Islet of Langerhans (tissue), 1 donor: Measurements from ENCODE around the gene NDUFAF7.
"Not testable (repeated sequence)": the region's sequence is repeated elsewhere in the genome, so short reads cannot be mapped to it uniquely, and the experiment has no call there.

Experiments used
- FAIRE-seq: peaks from one replicate; lab custom pipeline; 2011; peaks lifted over from hg19 to GRCh38; lab: Jason Lieb, UNC

The NDUFAF7 gene, protein sequence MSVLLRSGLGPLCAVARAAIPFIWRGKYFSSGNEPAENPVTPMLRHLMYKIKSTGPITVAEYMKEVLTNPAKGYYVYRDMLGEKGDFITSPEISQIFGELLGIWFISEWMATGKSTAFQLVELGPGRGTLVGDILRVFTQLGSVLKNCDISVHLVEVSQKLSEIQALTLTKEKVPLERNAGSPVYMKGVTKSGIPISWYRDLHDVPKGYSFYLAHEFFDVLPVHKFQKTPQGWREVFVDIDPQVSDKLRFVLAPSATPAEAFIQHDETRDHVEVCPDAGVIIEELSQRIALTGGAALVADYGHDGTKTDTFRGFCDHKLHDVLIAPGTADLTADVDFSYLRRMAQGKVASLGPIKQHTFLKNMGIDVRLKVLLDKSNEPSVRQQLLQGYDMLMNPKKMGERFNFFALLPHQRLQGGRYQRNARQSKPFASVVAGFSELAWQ

DNA sequence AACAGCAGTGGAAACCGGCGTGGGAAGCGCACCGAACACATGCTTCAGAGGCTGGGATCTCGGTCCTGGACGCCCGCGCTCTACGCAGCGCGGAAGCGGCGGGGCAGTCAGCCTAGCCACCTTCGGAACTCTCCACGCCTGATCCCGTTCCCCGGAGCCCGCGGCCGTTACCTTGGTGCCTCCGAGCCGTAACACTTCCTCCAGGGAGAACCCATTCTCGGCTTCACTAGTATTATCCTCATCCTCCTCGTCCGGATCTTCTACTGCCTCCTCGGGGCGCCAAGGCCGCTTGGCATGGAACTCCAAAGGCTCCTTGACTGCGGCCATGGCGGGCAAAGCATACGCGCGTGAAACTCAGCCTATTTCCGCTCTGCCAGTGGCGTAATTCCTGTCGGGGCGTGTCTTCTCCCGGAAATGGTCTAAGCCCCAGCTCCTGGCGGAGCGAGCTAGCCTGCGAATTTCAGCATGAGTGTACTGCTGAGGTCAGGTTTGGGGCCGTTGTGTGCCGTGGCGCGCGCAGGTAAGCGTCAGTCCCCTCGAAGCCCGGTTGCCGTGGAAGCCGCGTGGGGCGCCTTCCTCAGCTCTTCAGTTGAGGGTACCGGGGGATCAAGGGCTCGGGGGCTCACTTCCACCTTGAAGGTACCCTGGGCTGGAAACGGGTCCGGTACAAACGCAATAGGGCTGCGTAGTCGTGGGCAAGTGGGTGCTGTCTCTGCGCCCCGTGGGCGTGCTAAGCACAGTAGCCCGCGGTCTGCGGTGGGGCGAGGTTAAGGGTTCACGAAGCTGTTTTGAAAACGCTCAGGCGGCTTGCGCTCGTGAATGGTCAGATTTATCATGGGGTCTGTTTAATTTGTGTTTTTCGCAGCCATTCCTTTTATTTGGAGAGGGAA is at the start of gene NDUFAF7, which contains the start of gene CEBPZ:
Gene NDUFAF7 (plus strand): TSS at position 418 of the 890 bp plus-strand sequence. CDS start 48 bp downstream, at position 466.
Gene CEBPZ (minus strand): TSS at position 356 of the 890 bp plus-strand sequence. CDS start 29 bp downstream, at position 327.
- FAIRE-seq = peak; percentile 36

DNA sequence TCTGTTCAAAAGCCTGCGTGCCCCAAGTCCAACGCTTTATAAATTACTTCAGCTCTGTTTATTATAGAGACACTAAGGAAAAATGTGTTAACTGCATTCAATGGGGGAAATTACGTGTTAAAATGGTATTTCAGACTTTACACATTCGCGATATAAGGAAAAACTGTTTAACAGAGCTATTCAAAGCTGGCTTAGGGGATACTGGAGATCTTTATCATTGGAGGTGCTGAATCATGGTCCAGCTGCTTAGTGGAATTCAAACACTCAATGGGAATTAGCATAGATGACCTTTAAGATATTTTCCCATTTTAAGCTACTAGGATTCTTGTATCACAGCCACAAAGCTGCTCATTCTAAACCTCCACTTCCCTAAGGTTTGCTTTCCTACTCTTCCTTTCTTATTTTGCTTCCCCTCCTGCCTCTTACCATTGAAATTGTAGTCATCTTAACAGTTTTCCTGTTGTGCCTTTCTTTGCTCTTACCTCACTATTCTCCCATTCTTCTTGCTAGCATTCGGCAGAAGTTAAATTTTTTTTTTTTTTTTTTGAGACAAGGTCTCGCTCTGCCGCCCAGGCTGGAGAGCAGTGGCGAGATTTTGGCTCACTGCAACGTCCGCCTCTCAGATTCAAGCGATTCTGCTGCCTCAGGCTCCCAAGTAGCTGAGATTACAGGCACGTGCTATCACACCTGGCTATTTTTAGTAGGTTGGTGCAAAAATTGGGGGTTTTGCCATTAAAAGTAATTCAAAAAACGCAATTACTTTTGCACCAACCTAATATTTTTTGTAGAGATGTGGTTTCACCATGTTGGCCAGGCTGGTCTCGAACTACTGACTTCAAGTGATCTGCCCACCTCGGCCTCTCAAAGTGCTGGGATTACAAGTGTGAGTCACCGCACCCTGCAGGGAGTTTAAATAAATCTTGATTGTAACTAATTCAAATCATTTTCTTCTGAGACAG is 49.5 kb upstream of the NDUFAF7 start:
- FAIRE-seq = no peak

DNA sequence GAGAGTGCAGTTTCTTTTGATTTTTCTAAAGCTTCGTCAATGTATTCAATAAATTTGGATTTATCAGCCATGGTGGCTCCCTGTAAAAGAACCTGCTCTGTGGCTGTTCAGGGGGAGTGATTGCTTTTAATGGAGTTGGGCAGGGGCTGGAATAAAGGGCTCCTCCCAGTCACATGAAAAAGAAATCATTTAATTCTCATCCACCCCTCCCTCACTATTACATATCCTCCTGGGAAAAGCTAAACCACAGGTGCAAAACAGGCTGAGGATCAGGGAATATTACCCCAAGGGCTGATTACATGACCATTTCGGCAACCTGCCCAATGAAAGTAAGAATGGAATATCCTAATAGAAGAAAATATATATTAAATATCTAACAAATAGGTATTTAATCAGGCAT is 42.9 kb upstream of the NDUFAF7 start, which contains the start of gene SULT6B1:
Gene SULT6B1 (minus strand): TSS at position 101 of the 400 bp plus-strand sequence. CDS start 30 bp downstream, at position 71.
- no peak for FAIRE-seq

DNA sequence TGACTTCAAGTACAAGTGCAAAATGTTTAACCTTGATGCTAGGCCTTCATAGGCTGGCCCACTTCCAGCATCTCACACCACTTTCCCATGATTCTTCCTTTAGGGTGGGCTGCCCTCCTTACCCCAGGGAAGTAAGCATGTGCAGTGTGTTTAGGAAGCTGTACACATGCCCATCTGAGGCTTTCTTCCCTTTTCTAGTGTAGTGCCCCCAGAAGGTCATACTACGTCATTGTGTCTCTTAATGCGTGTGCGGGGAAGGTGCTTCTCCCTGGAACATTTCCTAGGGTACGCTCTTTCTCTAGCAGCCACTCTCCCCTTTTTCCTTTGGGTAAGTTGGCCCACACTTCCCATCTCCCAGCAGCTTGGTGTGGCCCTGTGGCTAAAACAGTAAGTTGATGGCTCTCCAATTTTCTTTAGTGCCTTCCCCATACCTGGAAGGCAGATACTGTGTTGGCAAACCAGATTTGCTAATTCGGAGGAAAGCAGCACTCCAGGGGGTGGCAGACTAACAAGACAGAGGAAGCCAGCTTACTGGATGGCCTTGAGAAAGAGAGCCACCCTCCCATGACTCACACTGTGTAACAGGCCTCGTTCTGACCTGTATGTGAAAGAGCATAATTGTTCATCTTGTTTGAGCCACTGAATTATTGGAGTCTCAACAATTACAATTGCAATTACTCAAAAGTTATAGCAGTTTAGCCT is 41.9 kb upstream of the NDUFAF7 start:
- FAIRE-seq = no peak

DNA sequence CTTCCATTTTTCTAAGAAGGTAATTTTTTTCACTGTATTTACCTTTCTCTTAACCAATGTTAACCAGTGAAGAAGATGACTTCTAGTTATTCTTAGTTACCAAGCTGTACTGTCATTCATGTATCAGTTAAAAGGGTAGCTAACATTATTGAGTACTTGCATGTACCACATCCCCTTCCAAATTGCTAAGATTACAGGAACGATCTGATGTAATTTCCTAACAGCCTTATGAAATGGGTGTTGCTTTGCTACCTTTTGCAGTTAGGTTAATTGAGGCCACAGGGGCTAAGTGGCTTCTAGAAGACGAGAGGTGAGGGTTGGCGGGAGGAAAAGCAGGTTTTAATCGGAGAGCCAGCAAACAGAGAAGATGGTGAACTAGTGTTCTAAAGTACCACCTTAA is 41.2 kb upstream of the NDUFAF7 start:
- FAIRE-seq = no peak

DNA sequence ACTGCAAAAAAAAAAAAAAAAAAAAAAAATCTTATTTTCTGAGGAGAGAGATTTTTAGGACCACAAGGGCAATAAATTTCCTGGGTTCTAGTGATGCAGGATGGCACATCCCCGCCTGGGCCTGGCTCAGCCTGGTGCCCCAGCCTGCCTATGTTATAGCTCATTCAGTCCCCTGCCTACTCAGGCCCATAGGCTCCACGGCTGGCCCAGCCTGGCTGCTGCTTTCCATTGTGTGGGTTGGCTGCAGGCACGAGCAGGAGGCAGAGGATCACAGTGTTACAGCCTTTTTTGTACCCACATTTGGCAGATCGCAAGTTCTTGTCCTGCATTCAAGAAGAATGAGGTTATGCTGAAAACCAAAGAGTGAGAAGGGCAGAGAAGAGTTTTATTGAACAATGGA is 40.2 kb upstream of the NDUFAF7 start:
- no peak for FAIRE-seq

DNA sequence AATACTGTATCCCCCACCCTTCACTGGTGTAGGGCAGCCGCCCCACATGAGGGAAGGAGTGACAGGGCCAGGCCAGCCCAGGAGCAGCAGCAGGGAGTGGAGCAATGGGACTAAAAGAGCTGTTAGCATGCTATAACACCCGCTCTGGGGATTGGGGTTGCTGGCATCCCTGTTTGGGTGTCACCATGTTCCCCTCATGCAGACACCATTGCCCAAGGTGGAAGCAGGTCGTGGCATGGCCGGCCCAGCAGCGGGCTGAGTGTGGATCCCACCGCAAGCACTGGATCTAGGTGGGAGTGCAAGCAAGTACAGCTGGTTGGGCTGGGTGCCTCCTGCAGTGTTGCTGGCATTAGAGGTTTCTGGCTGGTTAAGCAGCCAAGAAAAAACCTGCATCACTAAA is 39.7 kb upstream of the NDUFAF7 start:
- no peak for FAIRE-seq

DNA sequence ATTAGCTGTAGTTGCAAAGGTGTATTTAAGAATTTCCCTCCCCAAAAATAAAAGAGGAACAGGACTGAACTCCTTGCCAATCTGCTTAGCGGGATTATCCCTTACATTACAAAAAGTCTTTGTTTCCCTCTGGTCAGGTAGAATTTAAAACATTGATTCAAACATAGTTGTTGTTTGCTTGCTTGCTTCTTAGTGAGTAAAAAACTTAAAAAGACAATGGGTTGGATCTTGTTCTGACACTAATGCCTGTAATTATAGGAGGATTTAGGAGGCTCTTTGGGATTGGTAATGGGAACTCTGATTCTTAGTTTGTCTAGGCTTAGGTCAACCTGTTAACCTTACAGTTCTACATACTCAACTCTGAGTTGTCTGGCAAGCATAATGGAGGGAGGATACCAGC is 38.9 kb upstream of the NDUFAF7 start:
- FAIRE-seq = no peak

DNA sequence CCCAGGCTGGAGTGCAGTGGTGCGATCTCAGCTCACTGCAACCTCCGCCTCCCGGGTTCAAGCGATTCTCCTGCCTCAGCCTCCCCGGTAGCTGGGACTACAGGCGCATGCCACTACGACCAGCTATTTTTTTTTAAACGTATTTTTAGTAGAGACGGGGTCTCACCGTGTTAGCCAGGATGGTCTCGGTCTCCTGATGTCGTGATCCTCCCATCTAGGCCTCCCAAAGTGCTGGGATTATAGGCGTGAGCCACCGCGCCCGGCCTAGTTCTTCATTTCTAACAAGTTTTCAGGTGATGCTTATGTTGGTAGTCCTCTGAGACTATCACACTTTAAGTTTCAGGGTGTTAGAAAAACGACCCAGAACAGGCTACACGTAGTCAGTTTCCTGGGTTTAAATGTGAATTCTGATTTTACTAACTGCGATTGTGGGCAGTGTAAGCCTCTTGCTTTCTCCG is 35.6 kb upstream of the NDUFAF7 start:
- FAIRE-seq = not testable (repeated sequence)

DNA sequence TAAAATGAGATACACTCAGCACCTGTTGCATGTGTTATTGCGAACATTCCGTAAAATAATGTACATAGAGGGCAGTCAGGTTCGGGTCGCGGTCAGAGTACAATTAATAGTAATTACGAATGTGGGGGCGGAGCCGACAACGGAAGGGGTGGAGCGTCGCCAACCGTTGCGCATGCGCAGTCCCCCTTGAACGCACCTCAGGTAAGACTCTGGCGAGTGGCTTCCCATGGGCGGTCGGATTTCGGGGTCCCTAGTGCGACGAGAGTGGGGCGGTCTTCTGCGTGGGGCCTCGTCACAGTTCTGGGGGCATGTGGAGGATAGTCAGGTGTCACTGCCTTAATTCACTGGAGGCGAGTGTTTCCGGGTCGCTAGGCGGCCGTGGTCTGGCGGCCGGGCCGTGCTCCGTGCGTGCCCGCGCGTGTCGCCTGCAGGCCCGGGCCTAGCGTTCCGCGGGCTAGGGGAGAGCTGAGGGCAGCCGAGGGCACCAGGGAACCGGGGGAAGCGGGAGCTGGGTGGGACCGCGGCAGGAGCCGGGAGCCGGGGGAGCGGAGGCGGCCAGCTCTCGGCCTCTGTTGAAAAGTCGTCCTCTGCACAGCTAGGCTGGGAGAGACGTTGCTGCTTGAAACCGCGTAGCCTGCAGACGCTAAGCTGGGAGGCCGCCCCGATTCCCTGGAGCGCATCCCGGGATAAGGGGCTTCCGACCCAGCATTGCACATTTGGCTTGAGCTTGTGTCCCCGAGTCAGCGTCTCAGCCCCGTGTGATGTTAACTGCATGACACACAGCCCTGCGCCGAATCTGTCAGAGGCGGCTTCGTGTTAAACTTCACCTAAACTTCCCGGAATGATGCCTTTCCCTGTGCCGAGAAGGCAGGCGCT is 34.9 kb upstream of the NDUFAF7 start, which contains the start of gene CEBPZOS:
Gene CEBPZOS (plus strand): TSS at position 177 of the 876 bp plus-strand sequence. CDS start 3,209 bp downstream, outside the sequence.
- peak; percentile 47 for FAIRE-seq

DNA sequence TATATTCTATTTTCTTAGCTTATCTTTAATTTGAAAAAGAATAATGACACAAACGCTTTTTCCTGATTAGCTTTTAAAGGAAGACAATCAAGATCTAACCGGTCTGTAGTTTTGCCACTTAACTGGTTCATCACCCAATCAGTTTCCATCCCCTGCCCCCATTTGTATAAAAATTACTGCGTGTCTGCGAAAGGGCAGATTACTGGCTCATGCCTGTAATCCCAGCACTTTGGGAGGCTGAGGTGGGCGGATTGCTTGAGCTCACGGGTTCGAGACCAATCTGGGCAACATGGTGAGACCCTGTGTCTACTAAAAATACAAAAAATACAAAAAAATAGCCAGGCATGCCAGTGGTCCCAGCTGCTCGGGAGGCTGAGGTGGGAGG is 32.8 kb upstream of the NDUFAF7 start:
- FAIRE-seq = no peak

DNA sequence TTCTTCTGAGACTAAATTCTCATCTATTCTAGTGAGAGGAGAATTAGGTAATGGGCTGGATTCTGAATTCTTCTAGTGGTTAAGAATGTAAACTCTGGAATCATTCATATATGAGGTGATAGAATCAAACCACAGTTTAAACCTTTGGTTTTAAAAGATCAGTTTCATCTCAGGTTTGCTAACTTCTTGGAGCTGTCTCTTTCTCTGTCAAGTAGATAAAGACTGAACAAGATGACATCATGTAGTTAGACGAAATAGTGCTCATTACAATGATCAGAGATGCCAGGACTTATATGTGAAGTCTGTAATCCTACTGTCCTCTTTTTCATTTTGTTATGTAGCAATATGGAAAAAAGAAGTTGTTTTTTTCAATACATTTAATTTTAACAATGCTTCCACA is 30.2 kb upstream of the NDUFAF7 start:
- no peak for FAIRE-seq

DNA sequence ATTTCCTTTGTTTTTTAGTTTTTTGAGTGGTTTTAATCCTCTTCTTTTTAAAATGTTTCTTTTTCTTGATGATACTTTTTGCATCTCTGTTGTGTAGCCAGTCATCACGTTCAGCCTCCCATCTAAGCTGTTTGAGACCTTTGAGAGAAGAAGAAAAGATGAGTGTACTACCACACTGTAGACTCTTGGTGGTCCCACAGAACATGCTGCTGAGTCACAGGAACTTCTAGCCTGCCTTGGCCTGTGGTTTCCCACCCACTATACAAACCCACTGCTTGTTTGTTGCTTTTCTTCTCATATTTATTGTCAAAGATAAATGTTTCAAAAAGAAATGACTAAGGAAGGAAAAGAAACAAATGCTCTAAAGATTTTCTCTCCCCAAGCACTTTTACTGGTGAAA is 29.7 kb upstream of the NDUFAF7 start:
- no peak for FAIRE-seq

DNA sequence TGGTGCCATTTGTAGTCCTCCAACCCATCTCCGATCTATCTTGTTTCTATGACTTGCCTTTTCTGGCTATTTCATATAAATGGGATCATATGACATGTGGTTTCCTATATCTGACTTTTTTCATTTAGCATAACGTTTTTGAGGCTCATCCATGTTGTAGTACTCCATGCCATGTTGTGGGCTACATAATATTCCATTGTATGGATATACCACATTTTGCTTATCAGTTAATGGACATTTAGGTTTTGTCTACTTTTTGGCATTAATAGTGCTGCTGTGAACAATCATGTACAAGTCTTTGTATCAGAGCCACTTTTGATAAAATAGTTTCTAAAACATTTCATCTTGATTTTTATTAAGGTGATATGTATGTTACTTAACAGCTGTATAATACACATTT is 27.8 kb upstream of the NDUFAF7 start:
- FAIRE-seq = no peak

DNA sequence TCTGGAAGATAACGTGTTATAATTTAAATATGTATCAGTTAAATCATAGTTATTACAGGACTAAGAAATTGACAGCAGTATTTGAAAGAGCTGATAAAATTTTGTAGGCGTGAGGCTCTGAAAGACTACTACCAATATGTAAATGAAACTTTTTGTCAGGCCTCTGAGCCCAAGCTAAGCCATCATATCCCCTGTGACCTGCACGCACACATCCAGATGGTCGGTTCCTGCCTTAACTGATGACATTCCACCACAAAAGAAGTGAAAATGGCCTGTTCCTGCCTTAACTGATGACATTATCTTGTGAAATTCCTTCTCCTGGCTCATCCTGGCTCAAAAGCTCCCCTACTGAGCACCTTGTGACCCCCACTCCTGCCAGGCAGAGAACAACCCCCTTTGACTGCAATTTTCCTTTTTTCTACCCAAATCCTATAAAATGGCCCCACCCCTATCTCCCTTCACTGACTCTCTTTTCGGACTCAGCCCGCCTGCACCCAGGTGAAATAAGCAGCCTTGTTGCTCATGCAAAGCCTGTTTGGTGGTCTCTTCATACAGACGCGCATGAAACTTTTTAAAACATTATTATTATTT is 26.3 kb upstream of the NDUFAF7 start:
- not testable (repeated sequence) for FAIRE-seq

DNA sequence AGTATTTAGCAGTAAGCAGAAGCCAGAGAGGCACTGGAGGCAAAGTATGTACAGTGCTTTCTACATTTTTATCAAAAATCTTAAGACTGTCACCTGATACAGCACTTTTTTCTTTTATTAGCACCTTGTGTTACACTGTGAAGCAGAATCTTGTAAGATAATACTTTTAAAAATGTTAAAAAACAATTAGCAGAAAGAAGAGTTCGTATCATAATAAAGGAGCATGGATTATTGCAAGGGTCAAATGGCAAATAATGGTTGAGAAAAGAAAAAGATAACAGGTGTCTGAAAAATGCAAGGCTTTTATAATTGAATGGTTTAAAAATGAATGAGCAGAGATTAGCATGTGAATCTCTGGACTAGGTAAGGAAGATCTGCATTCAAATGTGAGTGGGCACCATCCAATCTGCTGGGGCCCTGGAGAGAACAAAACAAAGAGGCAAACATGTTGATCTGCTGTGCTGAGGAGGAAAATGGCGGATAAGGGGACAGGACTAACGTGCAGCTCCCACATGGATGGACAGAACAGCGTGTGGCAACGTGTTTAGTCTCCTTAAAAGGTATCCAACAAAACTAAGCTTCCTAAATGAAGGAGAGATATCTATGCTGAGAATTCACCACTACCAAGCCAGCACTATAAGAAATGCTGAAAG is 25.6 kb upstream of the NDUFAF7 start:
- no peak for FAIRE-seq

DNA sequence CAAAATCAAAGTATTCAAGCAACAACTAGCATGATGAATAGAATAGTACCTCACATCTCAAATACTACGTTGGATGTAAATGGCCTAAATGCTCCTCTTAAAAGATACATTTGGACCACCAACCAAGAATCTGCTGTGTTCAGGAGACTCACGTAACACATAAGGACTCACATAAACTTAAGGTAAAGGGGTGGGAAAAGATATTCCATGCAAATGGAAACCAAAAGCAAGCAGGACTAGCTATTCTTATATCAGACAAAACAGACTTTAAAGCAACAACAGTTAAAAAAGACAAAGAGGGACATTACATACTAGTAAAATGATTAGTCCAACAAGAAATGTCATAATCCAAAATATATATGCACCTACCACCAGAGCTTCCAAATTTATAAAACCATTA is 24.7 kb upstream of the NDUFAF7 start:
- FAIRE-seq = not testable (repeated sequence)

DNA sequence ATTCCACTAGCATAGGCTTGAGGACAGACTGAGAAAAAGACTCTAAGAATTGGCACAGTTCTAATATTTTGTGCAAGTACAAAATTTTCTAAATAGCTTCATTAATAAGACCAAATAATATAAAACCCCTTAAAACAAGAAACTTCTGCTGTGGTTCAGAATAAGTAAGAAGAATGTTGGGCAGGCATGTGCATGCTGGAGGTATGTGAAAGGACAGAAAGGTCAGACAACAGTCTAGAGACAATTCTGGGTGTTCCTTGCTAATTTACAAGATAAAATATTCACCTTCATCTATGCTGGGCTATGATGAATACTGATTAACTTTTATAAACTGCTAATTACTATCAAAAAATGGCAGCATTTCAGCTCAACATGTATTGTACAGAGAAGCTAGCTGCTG is 20.2 kb upstream of the NDUFAF7 start:
- FAIRE-seq = peak; percentile 9

DNA sequence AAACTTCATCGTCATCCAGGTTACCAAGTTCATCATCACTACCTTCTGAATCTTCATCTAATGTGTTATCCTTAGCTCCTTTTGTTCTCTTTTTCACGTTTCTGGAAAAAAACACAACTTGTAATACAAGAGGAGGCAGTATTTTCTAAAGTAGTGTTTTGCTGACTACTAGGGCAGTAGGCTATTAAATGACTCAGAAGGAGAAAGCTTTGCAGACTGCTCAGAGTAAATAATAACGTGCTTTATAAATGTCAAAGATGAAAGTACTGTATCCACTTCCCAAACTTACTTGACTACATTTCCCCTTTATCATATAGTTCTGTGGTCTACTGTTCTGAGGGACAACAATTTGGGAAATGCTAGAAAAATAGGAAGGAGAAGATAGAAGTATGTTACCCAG is 19.5 kb upstream of the NDUFAF7 start:
- FAIRE-seq = peak; percentile 17
